K562 (cell line): ENCODE measurements around the gene TMC4. TPM values are rescaled to one million over a fixed set of nuclear protein-coding genes. Genes with fewer than 3 reads are reported as not detected.

Source experiments
- ATAC-seq: fragments of 200-7000 bp; cut with Tn5 transposase; 3 replicates; pipeline ENCODE4 v1.9.1; 2020; ENCODE audit warnings: moderate library complexity
- BruUV-seq: library from RNA; stranded (reverse); fragments of 400-500 nt; replicated peaks from 2 replicates; lab custom pipeline; 2021; lab: Mats Ljungman, UMichigan
- CTCF ChIA-PET: fragments of 300-600 bp; formaldehyde crosslinking; extraction: SDS; loops from one replicate; lab custom pipeline; 2021; ENCODE audit warnings: low intra/inter-chr PET ratio; lab: Yijun Ruan, JAX
- POLR2A ChIA-PET: fragments of 300-600, 350-650 bp; sonication (Branson Sonifier 250); formaldehyde crosslinking; extraction: SDS; loops from one replicate; lab custom pipeline; 2021; ENCODE audit warnings: antibody characterized with exemption, inconsistent platforms; lab: Yijun Ruan, JAX
- DNase-seq, 4 experiments: peaks; one replicate each; pipeline versions ENCODE4 v3.0.0 to v3.0.0-alpha.2; 2011 to 2018; ENCODE audit warnings: low spot score in 3 of 4, mixed read lengths in 3 of 4; ENCODE audit errors: extremely low read depth in 1 of 4
- FAIRE-seq: peaks from 2 replicates; lab custom pipeline; 2011; peaks lifted over from hg19 to GRCh38; lab: Jason Lieb, UNC
- H2AFZ ChIP-seq: 2 replicates; pipeline ENCODE4 v1.6.0; 2011; ENCODE audit warnings: low read depth, low read length, control low read depth, inconsistent platforms
- H3K27ac ChIP-seq: fragments of 200-600 bp; 3 replicates; pipeline ENCODE4 v1.8.0; 2011; ENCODE audit warnings: low read depth, mild to moderate bottlenecking, control low read depth, inconsistent platforms, low read length, moderate library complexity, mixed read lengths; ENCODE audit errors: extremely low read depth
- H3K27me3 ChIP-seq, 2 experiments: fragments of 300-600 bp in 1 of 2; 2 replicates in 1 of 2; 3 replicates in 1 of 2; pipeline versions ENCODE4 v1.6.0 to v1.8.0; 2011; ENCODE audit warnings: inconsistent platforms in 2 of 2, low read length in 2 of 2, mild to moderate bottlenecking in 1 of 2, mixed read lengths in 1 of 2, moderate library complexity in 1 of 2; ENCODE audit not compliant: control insufficient read depth in 2 of 2, insufficient read depth in 2 of 2
- H3K36me3 ChIP-seq: fragments of 300-600 bp; 3 replicates; pipeline ENCODE4 v1.8.0; 2011; ENCODE audit warnings: mild to moderate bottlenecking, low read length, inconsistent platforms; ENCODE audit not compliant: control insufficient read depth, insufficient read depth
- H3K4me1 ChIP-seq, 2 experiments: fragments of 200-600 bp in 1 of 2; replicated peaks in 1 of 2; 2 replicates in 1 of 2; 3 replicates in 1 of 2; pipeline versions ENCODE4 v1.5.1 to v1.8.0; 2011; ENCODE audit warnings: inconsistent platforms in 2 of 2, low read length in 2 of 2, mild to moderate bottlenecking in 1 of 2, mixed read lengths in 1 of 2, moderate library complexity in 1 of 2; ENCODE audit not compliant: control insufficient read depth in 2 of 2, insufficient read depth in 2 of 2
- H3K4me2 ChIP-seq: 2 replicates; pipeline ENCODE4 v1.6.1; 2011; ENCODE audit warnings: low read length, control low read depth, inconsistent platforms, mixed read lengths; ENCODE audit not compliant: insufficient read depth
- H3K4me3 ChIP-seq: fragments of 200-600 bp; sonication (generic), shearing (Covaris generic); 2 replicates; pipeline ENCODE4 v1.5.1; 2016; ENCODE audit warnings: control low read depth, inconsistent platforms
- H3K79me2 ChIP-seq: fragments of 200-600 bp; 3 replicates; pipeline ENCODE4 v1.8.0; 2011; ENCODE audit warnings: low read length, inconsistent platforms; ENCODE audit not compliant: control insufficient read depth, insufficient read depth
- H3K9ac ChIP-seq, 2 experiments: 2 replicates each; pipeline versions ENCODE4 v1.6.0 to v1.6.1; 2011; ENCODE audit warnings: low read depth in 2 of 2, low read length in 2 of 2, control low read depth in 1 of 2, inconsistent platforms in 1 of 2, mild to moderate bottlenecking in 1 of 2, mixed read lengths in 1 of 2; ENCODE audit not compliant: insufficient read depth in 1 of 2
- H3K9me1 ChIP-seq: one replicate; pipeline ENCODE4 v1.6.0; 2011; ENCODE audit warnings: inconsistent platforms, mild to moderate bottlenecking, low read length, moderate library complexity; ENCODE audit not compliant: control insufficient read depth, insufficient read depth
- H3K9me3 ChIP-seq: replicated peaks from 2 replicates; pipeline ENCODE4 v1.5.1; 2011; ENCODE audit warnings: low read depth, low read length, inconsistent platforms; ENCODE audit not compliant: control insufficient read depth, insufficient read depth
- H4K20me1 ChIP-seq: replicated peaks from 2 replicates; pipeline ENCODE4 v1.6.1; 2011; ENCODE audit warnings: low read length, inconsistent platforms, mixed read lengths; ENCODE audit not compliant: control insufficient read depth, insufficient read depth
- FOXM1 ChIP-seq, 2 experiments: fragments of 450-650 bp in 1 of 2; sonication (generic) in 1 of 2; formaldehyde crosslinking in 1 of 2; IDR thresholded peaks; 2 replicates each; pipeline versions ENCODE4 v1.6.1 to v1.9.0; 2017 to 2022; ENCODE audit warnings: low read depth in 2 of 2, mild to moderate bottlenecking in 2 of 2, missing genetic modification reagents in 1 of 2, moderate library complexity in 1 of 2
- HLTF ChIP-seq: fragments of 450-650 bp; IDR thresholded peaks from 2 replicates; pipeline ENCODE4 v1.6.1; 2016
- KDM5B ChIP-seq: fragments of 200-600 bp; sonication (generic); IDR thresholded peaks from 2 replicates; pipeline ENCODE4 v1.6.1; 2012; ENCODE audit warnings: low read depth, mild to moderate bottlenecking, moderate library complexity, low read length, control low read depth, inconsistent platforms; ENCODE audit not compliant: insufficient replicate concordance
- KLF10 ChIP-seq: fragments of 250-450 bp; sonication (Bioruptor Pico); IDR thresholded peaks from 2 replicates; pipeline ENCODE4 v1.6.1; 2021; ENCODE audit warnings: matching md5 sums
- MTA3 ChIP-seq: fragments of 450-650 bp; formaldehyde crosslinking; IDR thresholded peaks from 2 replicates; pipeline ENCODE4 v1.6.1; 2017; ENCODE audit warnings: mild to moderate bottlenecking, borderline replicate concordance
- SNRNP70 ChIP-seq: fragments of 200-400 bp; formaldehyde crosslinking; optimal IDR thresholded peaks from 2 replicates; pipeline ENCODE3; 2017; ENCODE audit warnings: low read depth, low read length
- ZNF23 ChIP-seq: fragments of 250-450 bp; sonication (Bioruptor Pico); IDR thresholded peaks from 2 replicates; pipeline ENCODE4 v1.4.0; 2020; ENCODE audit warnings: mild to moderate bottlenecking
- ZNF253 ChIP-seq: fragments of 250-450 bp; sonication (Bioruptor Pico); conservative IDR thresholded peaks from 2 replicates; pipeline ENCODE4 v1.6.1; 2021; ENCODE audit warnings: mild to moderate bottlenecking
- ZNF3 ChIP-seq: fragments of 250-450 bp; sonication (Bioruptor Pico); IDR thresholded peaks from 2 replicates; pipeline ENCODE4 v1.5.0; 2021; ENCODE audit warnings: mild to moderate bottlenecking, moderate library complexity
- WGBS: fragments of 100-300 bp; shearing (Covaris generic); methylation state at CpG from one replicate; pipeline ENCODE4 v1.1.6; 2016; ENCODE audit warnings: low coverage, mixed read lengths; ENCODE audit not compliant: insufficient coverage; ENCODE audit errors: missing lambda C conversion rate; 5-methylcytosine and 5-hydroxymethylcytosine counted together
- in situ Hi-C: fragments of 300-500 bp; cut with MboI; formaldehyde crosslinking; loops from 4 replicates; pipeline ENCODE4 v1.15.0; 2018; ENCODE audit warnings: inconsistent platforms, mixed read lengths
- intact Hi-C: fragments of 100-400 bp; cut with micrococcal nuclease; formaldehyde crosslinking; loops from 2 replicates; pipeline ENCODE4 v1.14.2; 2022
- polyA plus RNA-seq, 8 experiments: library from polyadenylated mRNA; depleted of rRNA in 4 of 8; stranded (reverse) in 5 of 8; unstranded in 3 of 8; fragments of >200 nt; fragmentation: Nextera tagmentation in 2 of 8; fragmentation: Illumina TruSeq in 1 of 8; extraction: Ambion mirVana in 2 of 8; extraction: Trizol in 1 of 8; gene quantifications; 2 replicates each; pipeline versions ENCODE4 v1.2.1 to v1.2.3, GENCODE V29; 2011 to 2014; ENCODE audit warnings: inconsistent platforms in 1 of 8, missing spikeins in 1 of 8
- total RNA-seq, 7 experiments: library from RNA; depleted of rRNA in 6 of 7; stranded (reverse); fragments of >200 nt in 6 of 7; fragmentation: Illumina TruSeq in 2 of 7; extraction: Trizol in 2 of 7; gene quantifications; 2 replicates each; pipeline versions ENCODE4 v1.2.1 to v1.2.3, GENCODE V29; 2011 to 2021; ENCODE audit warnings: low replicate concordance in 1 of 7
- TF ChIP-seq, protein P1 (sequence below): fragments of 200-800 bp; sonication (Bioruptor generic); IDR thresholded peaks from 2 replicates; pipeline ENCODE4 v1.6.1; 2017; ENCODE audit warnings: missing genetic modification characterization, missing compliant biosample characterization
- TF ChIP-seq, protein P2 (sequence below): fragments of 450-650 bp; IDR thresholded peaks from 2 replicates; pipeline ENCODE4 v1.6.1; 2017; ENCODE audit warnings: antibody characterized with exemption, mild to moderate bottlenecking
- TF ChIP-seq, protein P3 (sequence below), 3 experiments: IDR thresholded peaks in 2 of 3; conservative IDR thresholded peaks in 1 of 3; 2 replicates each; pipeline ENCODE4 v1.5.1; 2011 to 2012; ENCODE audit warnings: low read length in 3 of 3, mild to moderate bottlenecking in 3 of 3, control low read depth in 2 of 3, improper control_type of control experiment in 1 of 3, inconsistent platforms in 1 of 3, low read depth in 1 of 3, mixed read lengths in 1 of 3, moderate library complexity in 1 of 3; ENCODE audit not compliant: insufficient read depth in 2 of 3

Gene TMC4
- total and polyA plus RNA-seq, 9 of the 15 experiments (the other 6 are each of a cell fraction or from before 2014, with no cell fraction given), result 0.12 to 0.79 (median 0.36) TPM; not detected in 2

DNA sequence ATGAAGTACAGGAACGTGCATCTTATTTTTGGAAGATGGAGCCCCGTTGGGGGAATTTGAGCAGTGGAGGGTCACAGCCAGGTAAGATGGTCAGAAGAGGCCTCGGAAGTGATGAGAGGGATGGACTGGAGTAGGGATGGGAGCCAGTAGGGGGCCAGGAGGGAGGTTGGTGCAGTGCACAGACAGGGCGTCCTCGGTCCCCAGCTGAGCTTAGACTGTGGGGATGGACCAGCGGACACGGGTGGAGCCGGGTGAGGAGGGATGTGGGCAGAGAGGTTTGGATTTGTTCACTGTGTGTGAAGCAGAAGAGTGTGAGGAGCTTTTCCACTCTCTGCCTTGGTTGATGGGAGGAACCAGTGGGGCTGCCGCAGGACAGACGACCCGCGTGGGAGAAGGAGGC, 38.3 kb upstream of the TMC4 start:
- CTCF ChIA-PET, result no interaction called here

More for the DNA sequence above, 38.3 kb upstream of the TMC4 start:
- FAIRE-seq, result no peak
- in situ Hi-C loops, result no loop called here
- BruUV-seq, result no TSS peak
- H3K4me2 ChIP-seq, result peak overlapping the region; percentile 60
- H3K27ac ChIP-seq, result peak overlapping the region; percentile 76
- H3K4me3 ChIP-seq, result no peak overlapping the region
- no peak for ATAC-seq
- H3K79me2 ChIP-seq, result peaks cover 45% of the 10 kb centered on the region
- peaks cover 39% of the 10 kb centered on the region for H3K36me3 ChIP-seq
- H2AFZ ChIP-seq, result peak overlapping the region; percentile 44; the same call in 1 of the 2 replicates
- TF ChIP-seq FOXM1 (IDR thresholded peaks at IDR 0.05; ENCODE audit: low read depth) (no peak), FOXM1 (CRISPR knock-in tag; IDR thresholded peaks at IDR 0.05; ENCODE audit: low read depth) (0 out of 2 replicates have a peak, but pooled peaks have one; percentile 63), KDM5B (no peak), ZNF23 (CRISPR knock-in tag) (no peak), ZNF3 (CRISPR knock-in tag) (no peak), KLF10 (CRISPR knock-in tag) (no peak), SNRNP70 (peak; percentile 72), ZNF253 (no peak), MTA3 (no peak), HLTF (peak; percentile 17; the same call in 1 of the 2 replicates)
- TF ChIP-seq, protein P1, sequence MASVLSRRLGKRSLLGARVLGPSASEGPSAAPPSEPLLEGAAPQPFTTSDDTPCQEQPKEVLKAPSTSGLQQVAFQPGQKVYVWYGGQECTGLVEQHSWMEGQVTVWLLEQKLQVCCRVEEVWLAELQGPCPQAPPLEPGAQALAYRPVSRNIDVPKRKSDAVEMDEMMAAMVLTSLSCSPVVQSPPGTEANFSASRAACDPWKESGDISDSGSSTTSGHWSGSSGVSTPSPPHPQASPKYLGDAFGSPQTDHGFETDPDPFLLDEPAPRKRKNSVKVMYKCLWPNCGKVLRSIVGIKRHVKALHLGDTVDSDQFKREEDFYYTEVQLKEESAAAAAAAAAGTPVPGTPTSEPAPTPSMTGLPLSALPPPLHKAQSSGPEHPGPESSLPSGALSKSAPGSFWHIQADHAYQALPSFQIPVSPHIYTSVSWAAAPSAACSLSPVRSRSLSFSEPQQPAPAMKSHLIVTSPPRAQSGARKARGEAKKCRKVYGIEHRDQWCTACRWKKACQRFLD, result no peak
- TF ChIP-seq, protein P2, sequence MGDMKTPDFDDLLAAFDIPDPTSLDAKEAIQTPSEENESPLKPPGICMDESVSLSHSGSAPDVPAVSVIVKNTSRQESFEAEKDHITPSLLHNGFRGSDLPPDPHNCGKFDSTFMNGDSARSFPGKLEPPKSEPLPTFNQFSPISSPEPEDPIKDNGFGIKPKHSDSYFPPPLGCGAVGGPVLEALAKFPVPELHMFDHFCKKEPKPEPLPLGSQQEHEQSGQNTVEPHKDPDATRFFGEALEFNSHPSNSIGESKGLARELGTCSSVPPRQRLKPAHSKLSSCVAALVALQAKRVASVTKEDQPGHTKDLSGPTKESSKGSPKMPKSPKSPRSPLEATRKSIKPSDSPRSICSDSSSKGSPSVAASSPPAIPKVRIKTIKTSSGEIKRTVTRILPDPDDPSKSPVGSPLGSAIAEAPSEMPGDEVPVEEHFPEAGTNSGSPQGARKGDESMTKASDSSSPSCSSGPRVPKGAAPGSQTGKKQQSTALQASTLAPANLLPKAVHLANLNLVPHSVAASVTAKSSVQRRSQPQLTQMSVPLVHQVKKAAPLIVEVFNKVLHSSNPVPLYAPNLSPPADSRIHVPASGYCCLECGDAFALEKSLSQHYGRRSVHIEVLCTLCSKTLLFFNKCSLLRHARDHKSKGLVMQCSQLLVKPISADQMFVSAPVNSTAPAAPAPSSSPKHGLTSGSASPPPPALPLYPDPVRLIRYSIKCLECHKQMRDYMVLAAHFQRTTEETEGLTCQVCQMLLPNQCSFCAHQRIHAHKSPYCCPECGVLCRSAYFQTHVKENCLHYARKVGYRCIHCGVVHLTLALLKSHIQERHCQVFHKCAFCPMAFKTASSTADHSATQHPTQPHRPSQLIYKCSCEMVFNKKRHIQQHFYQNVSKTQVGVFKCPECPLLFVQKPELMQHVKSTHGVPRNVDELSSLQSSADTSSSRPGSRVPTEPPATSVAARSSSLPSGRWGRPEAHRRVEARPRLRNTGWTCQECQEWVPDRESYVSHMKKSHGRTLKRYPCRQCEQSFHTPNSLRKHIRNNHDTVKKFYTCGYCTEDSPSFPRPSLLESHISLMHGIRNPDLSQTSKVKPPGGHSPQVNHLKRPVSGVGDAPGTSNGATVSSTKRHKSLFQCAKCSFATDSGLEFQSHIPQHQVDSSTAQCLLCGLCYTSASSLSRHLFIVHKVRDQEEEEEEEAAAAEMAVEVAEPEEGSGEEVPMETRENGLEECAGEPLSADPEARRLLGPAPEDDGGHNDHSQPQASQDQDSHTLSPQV, result no peak
- TF ChIP-seq, protein P3, sequence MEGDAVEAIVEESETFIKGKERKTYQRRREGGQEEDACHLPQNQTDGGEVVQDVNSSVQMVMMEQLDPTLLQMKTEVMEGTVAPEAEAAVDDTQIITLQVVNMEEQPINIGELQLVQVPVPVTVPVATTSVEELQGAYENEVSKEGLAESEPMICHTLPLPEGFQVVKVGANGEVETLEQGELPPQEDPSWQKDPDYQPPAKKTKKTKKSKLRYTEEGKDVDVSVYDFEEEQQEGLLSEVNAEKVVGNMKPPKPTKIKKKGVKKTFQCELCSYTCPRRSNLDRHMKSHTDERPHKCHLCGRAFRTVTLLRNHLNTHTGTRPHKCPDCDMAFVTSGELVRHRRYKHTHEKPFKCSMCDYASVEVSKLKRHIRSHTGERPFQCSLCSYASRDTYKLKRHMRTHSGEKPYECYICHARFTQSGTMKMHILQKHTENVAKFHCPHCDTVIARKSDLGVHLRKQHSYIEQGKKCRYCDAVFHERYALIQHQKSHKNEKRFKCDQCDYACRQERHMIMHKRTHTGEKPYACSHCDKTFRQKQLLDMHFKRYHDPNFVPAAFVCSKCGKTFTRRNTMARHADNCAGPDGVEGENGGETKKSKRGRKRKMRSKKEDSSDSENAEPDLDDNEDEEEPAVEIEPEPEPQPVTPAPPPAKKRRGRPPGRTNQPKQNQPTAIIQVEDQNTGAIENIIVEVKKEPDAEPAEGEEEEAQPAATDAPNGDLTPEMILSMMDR (IDR thresholded peaks at IDR 0.05 in 2 of 3, conservative IDR thresholded peaks at IDR 0.05 in 1 of 3; ENCODE audit: insufficient read depth in 2 of 3, low read depth in 1 of 3, low read length in 3 of 3), result 0 out of 6 replicates have a peak, but pooled peaks of 1 of the 3 experiments have one; percentile 14
- TF ChIP-seq, all 486 proteins: peak for 4
- intact Hi-C loops, result loop anchor here (2.0 kb wide), 1 partner anchor 20 kb away; no protein-coding TSS in a partner anchor
- peak overlapping the region; percentile 11 to 24; a peak in 2 of 4 replicates for H3K9ac ChIP-seq
- DNase-seq, result no peak
- WGBS, result 69% methylated on average over 12 of the region's 12 CpGs
- no peaks in the 10 kb centered on the region for H3K9me3 ChIP-seq
- no peaks in the 10 kb centered on the region for H3K27me3 ChIP-seq
- POLR2A ChIA-PET, result interaction anchor here (0.6 to 7.0 kb wide), 10 partner anchors 10 to 185 kb away, joined by 3 to 66 read pairs (median 4); partner anchors contain the start of genes LILRB3, MBOAT7, RPS9 and TSEN34
- peaks cover 20% of the 10 kb centered on the region for H3K9me1 ChIP-seq
- peaks cover 52 to 67% of the 10 kb centered on the region in 2 experiments for H3K4me1 ChIP-seq
- peaks cover 47% of the 10 kb centered on the region for H4K20me1 ChIP-seq
